ENCODE measurements around the gene TNS1. TPM values are rescaled to one million over a fixed set of nuclear protein-coding genes. Genes with fewer than 3 reads are reported as not detected.
A peak's percentile ranks its signal among the peaks of the same experiment; 100 is the strongest.

TNS1 gene
- total RNA-seq, 4 donors from 2014 or later, result 461 to 648 (median 565) TPM

- Histone ChIP-seq H3K36me3 (peaks cover 0 to 28% (median 0%) of the 10 kb centered on the region in 3 donors), H3K27ac (peak overlapping the region in 3 of 4 donors; percentile 70 to 94 (median 78)), H3K4me3 (no peak overlapping the region), H3K4me1 (peaks cover 0 to 98% (median 59%) of the 10 kb centered on the region in 4 donors), H3K27me3 (no peaks in the 10 kb centered on the region), H3K9me3 (no peaks in the 10 kb centered on the region)
- no peak for TF ChIP-seq EP300 (IDR thresholded peaks at IDR 0.05)
- TF ChIP-seq, protein P1, sequence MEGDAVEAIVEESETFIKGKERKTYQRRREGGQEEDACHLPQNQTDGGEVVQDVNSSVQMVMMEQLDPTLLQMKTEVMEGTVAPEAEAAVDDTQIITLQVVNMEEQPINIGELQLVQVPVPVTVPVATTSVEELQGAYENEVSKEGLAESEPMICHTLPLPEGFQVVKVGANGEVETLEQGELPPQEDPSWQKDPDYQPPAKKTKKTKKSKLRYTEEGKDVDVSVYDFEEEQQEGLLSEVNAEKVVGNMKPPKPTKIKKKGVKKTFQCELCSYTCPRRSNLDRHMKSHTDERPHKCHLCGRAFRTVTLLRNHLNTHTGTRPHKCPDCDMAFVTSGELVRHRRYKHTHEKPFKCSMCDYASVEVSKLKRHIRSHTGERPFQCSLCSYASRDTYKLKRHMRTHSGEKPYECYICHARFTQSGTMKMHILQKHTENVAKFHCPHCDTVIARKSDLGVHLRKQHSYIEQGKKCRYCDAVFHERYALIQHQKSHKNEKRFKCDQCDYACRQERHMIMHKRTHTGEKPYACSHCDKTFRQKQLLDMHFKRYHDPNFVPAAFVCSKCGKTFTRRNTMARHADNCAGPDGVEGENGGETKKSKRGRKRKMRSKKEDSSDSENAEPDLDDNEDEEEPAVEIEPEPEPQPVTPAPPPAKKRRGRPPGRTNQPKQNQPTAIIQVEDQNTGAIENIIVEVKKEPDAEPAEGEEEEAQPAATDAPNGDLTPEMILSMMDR (IDR thresholded peaks at IDR 0.05), result no peak
- no peak for TF ChIP-seq POLR2A (IDR thresholded peaks at IDR 0.05)
- WGBS, 2 donors, result 60 to 72% methylated on average over 6 of the region's 6 CpGs
- DNase-seq (ENCODE audit: low spot score in 2 of 2), result no peak
Observed at GRCh38 chr2:217856159-217856558, 146.6 kb downstream of the TNS1 start.

DNA sequence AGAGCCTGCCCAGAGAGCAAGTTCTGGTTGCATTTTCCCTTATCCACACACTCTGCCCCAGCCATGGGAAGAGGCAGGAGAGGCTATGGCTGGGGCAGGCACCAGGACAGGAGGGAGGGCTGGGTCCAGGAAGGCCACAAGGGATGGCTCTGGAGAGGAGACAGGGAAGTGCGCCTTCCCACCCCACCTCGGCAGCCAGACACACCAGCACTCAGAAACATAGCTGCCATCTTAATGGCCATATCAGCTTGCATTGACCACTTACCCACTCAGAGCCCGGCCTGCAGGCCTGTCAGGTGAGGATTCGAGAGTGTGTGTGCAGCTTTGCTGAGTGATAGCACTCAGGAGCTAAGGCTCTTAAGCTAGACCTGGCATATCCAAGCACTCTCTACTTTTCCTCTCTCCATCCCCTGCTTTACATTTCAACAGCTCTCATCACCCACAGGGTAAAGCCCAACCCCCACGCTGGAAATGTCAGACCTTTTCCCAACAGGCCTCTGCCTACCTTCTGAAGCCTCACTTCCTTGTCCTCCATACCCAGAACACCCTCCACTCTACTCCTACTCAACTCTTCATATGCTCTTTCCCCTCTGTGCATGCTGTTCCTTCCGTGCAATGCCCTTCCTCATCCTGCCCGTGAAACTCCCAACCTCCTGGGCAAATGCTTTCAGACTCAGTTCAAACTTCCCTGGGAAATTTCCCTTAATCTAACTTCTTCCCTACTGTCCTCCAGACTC lies 147.9 kb downstream of the TNS1 start:
- peaks cover 0 to 23% (median 0%) of the 10 kb centered on the region in 3 donors for H3K36me3 ChIP-seq
- no peaks in the 10 kb centered on the region for H3K27me3 ChIP-seq
- WGBS, 2 donors, result 69 to 87% methylated on average over 7 of the region's 7 CpGs
- TF ChIP-seq POLR2A (IDR thresholded peaks at IDR 0.05) (no peak), EP300 (IDR thresholded peaks at IDR 0.05) (no peak)
- TF ChIP-seq, protein P1 (IDR thresholded peaks at IDR 0.05), result no peak
- DNase-seq (ENCODE audit: low spot score in 2 of 2), result no peak
- peak overlapping the region in 1 of 4 donors; percentile 70 for H3K27ac ChIP-seq
- peaks cover 4 to 98% (median 69%) of the 10 kb centered on the region in 4 donors for H3K4me1 ChIP-seq
- H3K9me3 ChIP-seq, result no peaks in the 10 kb centered on the region
- H3K4me3 ChIP-seq, result no peak overlapping the region

DNA sequence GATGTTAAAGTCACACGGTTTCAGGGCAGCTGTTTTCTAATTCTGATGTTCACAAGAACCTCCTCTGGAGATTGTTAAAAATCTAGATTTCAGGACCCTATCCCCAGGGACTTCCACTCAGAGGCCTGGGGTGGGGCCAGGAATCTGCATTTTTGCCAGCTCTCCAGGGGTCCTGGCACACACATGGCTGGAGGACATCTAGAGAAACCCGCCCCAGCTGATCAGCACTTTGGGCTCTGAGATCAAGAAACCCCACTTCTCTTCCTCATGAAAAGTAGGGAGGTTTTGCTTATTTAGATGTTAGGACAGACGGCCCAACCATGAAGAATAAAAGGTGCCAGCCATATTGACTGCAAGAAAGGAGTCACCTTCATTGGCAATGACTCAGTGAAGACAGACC lies 148.8 kb downstream of the TNS1 start:
- Histone ChIP-seq H3K9me3 (no peaks in the 10 kb centered on the region), H3K4me3 (no peak overlapping the region), H3K4me1 (peaks cover 4 to 98% (median 68%) of the 10 kb centered on the region in 4 donors), H3K27me3 (no peaks in the 10 kb centered on the region), H3K36me3 (peaks cover 0 to 25% (median 0%) of the 10 kb centered on the region in 3 donors), H3K27ac (peak overlapping the region in 2 of 4 donors; percentile 70 to 83)
- no peak for DNase-seq (ENCODE audit: low spot score in 2 of 2)
- TF ChIP-seq POLR2A (IDR thresholded peaks at IDR 0.05), result no peak
- TF ChIP-seq, protein P1 (IDR thresholded peaks at IDR 0.05), result no peak
- no peak for TF ChIP-seq EP300 (IDR thresholded peaks at IDR 0.05)
- WGBS, 2 donors, result 58 to 59% methylated on average over 3 of the region's 3 CpGs

DNA sequence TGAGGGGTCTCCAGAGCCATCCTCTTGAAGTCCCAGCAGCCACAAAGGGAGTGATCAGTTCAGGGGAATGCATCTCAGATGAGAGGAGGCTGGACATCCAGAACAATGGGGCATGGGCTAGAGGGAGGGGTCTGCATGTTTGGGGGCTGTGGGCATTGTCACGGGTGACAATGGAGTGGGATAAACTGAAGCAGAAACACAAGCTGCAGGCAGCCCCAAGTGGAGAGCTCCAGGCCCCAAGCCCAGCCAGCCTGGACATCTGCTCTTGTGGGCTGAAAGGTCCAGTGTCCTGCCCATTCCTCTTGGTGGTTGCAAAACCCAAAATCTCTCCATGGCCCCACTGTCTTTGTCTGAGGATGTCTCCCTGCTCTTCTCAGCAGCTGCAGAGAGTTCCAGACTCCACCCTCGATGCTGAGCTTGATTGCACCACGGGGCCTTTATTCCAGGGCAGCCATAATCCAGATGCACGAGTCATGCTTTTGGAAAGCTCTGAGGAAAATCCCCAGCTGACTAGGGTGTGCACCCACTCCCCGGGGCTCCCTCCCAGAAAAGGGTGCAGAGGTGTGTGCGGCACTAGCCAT lies 149.4 kb downstream of the TNS1 start:
- H3K36me3 ChIP-seq, result peaks cover 0 to 31% (median 0%) of the 10 kb centered on the region in 3 donors
- DNase-seq (ENCODE audit: low spot score in 2 of 2), result peak; percentile 57 to 69

DNA sequence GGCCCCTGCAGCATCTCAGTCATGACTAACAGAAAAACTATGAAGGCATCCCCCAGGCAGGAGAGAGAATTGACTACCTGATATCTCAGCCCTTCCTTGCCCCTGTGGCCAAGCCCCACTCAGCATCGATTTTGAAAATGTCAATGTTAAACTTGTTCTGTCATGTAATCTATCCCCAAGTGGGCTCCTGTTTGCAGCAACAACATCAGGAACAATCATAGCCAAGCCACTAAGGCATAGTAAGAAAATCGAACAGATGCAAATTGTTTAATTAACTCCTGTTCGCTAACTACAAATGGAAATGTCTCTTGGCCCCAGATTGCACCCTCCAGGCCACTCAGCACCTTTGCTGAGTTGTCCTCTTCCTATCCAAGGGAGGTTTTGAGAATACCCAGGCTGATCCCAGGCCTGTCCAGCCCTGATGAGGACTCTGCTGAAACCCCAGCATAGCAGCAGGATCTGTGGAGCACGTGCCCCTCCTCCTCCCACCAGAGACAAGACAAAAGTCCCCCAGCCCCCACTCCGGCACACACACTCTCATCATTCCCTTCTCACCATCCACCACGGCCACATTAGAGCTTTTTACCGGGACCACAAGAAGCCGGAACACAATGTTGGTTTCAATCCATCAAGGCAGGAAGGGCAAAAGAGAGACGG lies 150.1 kb downstream of the TNS1 start:
- H3K4me1 ChIP-seq, result peaks cover 4 to 100% (median 66%) of the 10 kb centered on the region in 4 donors
- DNase-seq (ENCODE audit: low spot score in 2 of 2), result no peak

More for the DNA sequence above, 149.4 kb downstream of the TNS1 start:
- no peaks in the 10 kb centered on the region for H3K9me3 ChIP-seq
- WGBS, 2 donors, result 19 to 26% methylated on average over 6 of the region's 6 CpGs
- no peak overlapping the region for H3K4me3 ChIP-seq
- H3K27ac ChIP-seq, result peak overlapping the region in 2 of 4 donors; percentile 83 to 89
- peaks cover 4 to 100% (median 69%) of the 10 kb centered on the region in 4 donors for H3K4me1 ChIP-seq
- TF ChIP-seq POLR2A (IDR thresholded peaks at IDR 0.05), result no peak
- peak in 1 of 2 donors; percentile 57 for TF ChIP-seq EP300 (IDR thresholded peaks at IDR 0.05)
- no peaks in the 10 kb centered on the region for H3K27me3 ChIP-seq

More for the DNA sequence above, 150.1 kb downstream of the TNS1 start:
- Histone ChIP-seq H3K27me3 (no peaks in the 10 kb centered on the region), H3K9me3 (no peaks in the 10 kb centered on the region), H3K4me3 (no peak overlapping the region), H3K27ac (peak overlapping the region in 3 of 4 donors; percentile 9 to 89 (median 83)), H3K36me3 (peaks cover 0 to 38% (median 4%) of the 10 kb centered on the region in 3 donors)
- TF ChIP-seq POLR2A (IDR thresholded peaks at IDR 0.05), result no peak
- TF ChIP-seq, protein P1 (IDR thresholded peaks at IDR 0.05), result no peak
- TF ChIP-seq EP300 (IDR thresholded peaks at IDR 0.05), result no peak
- WGBS, 2 donors, result 47 to 56% methylated on average over 9 of the region's 9 CpGs

All from tibial nerve (tissue), 4 donors.